Measurements from ENCODE around the gene MEF2C. TPM values are rescaled to one million over a fixed set of nuclear protein-coding genes. Genes with fewer than 3 reads are reported as not detected.

MEF2C gene
- total RNA-seq, 1 experiment from 2014 or later = 1.7 TPM

DNA sequence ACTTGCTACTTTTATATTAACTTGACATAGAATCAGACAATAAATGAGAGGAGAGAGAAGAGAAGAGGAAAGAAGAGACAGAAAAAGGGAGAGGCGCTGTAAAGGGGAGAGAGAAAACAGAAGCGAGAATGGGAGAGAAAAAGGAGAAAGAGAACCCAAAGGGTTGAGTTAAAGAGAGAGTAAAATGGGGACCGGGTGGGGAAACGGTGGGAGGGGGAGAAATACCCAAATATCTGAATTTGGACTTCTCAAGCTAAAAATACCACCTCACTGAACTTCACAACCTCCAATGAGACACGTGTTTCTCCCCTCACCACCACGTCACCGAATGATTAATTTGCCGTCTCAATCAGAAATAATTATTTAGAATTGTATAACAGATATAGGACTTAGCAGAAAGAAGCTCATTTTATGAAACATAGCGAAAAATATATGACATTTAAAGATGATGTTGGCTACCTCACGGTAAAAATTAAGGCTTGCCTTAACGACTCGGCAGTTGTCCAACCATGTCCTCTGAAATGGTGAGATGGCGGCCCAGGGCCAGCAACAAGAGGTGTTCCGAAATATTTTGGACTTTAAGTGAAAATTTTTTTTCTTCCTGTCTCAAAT is 204.1 kb downstream of the MEF2C start (continued):
- TF ChIP-seq, protein P1, sequence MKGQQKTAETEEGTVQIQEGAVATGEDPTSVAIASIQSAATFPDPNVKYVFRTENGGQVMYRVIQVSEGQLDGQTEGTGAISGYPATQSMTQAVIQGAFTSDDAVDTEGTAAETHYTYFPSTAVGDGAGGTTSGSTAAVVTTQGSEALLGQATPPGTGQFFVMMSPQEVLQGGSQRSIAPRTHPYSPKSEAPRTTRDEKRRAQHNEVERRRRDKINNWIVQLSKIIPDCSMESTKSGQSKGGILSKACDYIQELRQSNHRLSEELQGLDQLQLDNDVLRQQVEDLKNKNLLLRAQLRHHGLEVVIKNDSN (CRISPR knock-in tag; IDR thresholded peaks at IDR 0.05) = no peak
- TF ChIP-seq, protein P2, sequence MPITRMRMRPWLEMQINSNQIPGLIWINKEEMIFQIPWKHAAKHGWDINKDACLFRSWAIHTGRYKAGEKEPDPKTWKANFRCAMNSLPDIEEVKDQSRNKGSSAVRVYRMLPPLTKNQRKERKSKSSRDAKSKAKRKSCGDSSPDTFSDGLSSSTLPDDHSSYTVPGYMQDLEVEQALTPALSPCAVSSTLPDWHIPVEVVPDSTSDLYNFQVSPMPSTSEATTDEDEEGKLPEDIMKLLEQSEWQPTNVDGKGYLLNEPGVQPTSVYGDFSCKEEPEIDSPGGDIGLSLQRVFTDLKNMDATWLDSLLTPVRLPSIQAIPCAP (CRISPR knock-in tag; IDR thresholded peaks at IDR 0.05) = no peak
- TF ChIP-seq SP1 (CRISPR knock-in tag; conservative IDR thresholded peaks at IDR 0.05) = no peak
- TF ChIP-seq, protein P3, sequence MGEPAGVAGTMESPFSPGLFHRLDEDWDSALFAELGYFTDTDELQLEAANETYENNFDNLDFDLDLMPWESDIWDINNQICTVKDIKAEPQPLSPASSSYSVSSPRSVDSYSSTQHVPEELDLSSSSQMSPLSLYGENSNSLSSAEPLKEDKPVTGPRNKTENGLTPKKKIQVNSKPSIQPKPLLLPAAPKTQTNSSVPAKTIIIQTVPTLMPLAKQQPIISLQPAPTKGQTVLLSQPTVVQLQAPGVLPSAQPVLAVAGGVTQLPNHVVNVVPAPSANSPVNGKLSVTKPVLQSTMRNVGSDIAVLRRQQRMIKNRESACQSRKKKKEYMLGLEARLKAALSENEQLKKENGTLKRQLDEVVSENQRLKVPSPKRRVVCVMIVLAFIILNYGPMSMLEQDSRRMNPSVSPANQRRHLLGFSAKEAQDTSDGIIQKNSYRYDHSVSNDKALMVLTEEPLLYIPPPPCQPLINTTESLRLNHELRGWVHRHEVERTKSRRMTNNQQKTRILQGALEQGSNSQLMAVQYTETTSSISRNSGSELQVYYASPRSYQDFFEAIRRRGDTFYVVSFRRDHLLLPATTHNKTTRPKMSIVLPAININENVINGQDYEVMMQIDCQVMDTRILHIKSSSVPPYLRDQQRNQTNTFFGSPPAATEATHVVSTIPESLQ (CRISPR knock-in tag; IDR thresholded peaks at IDR 0.05) = no peak
- TF ChIP-seq IRF2 (CRISPR knock-in tag; IDR thresholded peaks at IDR 0.05; ENCODE audit: borderline replicate concordance, low read depth) = no peak
- TF ChIP-seq ZBTB21 (CRISPR knock-in tag; IDR thresholded peaks at IDR 0.05; ENCODE audit: borderline replicate concordance) = no peak
- TF ChIP-seq, protein P4, sequence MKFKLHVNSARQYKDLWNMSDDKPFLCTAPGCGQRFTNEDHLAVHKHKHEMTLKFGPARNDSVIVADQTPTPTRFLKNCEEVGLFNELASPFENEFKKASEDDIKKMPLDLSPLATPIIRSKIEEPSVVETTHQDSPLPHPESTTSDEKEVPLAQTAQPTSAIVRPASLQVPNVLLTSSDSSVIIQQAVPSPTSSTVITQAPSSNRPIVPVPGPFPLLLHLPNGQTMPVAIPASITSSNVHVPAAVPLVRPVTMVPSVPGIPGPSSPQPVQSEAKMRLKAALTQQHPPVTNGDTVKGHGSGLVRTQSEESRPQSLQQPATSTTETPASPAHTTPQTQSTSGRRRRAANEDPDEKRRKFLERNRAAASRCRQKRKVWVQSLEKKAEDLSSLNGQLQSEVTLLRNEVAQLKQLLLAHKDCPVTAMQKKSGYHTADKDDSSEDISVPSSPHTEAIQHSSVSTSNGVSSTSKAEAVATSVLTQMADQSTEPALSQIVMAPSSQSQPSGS (CRISPR knock-in tag; IDR thresholded peaks at IDR 0.05; ENCODE audit: borderline replicate concordance, low read depth) = no peak
- TF ChIP-seq, protein P5, sequence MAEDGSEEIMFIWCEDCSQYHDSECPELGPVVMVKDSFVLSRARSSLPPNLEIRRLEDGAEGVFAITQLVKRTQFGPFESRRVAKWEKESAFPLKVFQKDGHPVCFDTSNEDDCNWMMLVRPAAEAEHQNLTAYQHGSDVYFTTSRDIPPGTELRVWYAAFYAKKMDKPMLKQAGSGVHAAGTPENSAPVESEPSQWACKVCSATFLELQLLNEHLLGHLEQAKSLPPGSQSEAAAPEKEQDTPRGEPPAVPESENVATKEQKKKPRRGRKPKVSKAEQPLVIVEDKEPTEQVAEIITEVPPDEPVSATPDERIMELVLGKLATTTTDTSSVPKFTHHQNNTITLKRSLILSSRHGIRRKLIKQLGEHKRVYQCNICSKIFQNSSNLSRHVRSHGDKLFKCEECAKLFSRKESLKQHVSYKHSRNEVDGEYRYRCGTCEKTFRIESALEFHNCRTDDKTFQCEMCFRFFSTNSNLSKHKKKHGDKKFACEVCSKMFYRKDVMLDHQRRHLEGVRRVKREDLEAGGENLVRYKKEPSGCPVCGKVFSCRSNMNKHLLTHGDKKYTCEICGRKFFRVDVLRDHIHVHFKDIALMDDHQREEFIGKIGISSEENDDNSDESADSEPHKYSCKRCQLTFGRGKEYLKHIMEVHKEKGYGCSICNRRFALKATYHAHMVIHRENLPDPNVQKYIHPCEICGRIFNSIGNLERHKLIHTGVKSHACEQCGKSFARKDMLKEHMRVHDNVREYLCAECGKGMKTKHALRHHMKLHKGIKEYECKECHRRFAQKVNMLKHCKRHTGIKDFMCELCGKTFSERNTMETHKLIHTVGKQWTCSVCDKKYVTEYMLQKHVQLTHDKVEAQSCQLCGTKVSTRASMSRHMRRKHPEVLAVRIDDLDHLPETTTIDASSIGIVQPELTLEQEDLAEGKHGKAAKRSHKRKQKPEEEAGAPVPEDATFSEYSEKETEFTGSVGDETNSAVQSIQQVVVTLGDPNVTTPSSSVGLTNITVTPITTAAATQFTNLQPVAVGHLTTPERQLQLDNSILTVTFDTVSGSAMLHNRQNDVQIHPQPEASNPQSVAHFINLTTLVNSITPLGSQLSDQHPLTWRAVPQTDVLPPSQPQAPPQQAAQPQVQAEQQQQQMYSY (CRISPR knock-in tag; IDR thresholded peaks at IDR 0.05) = no peak
- TF ChIP-seq JUN (CRISPR knock-in tag; IDR thresholded peaks at IDR 0.05) = no peak

DNA sequence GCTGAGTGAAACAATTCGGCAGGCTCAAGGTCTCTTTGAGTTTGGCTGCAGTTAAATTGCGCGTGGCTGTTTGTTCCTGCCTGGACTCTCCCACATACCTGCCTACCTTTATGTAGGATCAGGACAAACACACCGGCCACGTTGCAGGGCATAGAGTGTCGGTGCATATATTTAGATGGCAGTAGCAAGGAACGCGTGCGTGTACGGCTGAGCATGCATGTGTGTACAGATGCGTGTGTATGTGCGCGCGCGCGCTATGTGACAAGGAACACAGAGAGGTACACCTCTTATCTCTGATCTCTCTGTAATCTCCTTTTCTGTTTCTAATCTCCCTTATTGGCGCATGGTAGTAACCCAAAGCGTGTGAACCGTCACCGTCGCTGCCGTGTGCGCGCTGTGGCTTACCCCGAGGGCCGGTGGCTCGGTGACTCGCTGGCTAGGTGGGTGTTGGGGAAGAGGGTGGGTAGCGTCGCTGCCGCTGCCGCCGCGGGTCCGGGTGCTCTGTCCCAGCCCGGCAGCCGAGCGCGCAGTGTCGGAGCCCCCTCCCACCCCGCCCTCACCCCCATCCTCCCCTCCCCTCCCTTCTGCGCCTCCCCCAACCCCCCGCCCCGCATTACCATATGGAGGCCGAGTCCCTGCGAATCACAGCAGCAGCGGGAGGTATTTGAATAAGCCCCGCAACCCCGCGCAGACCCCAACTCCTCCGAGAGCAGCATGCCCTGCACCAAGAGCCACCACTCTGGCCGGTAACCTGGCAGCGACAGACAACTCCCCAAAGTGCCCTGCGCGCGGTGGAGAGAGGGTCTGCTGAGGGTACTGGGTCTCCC is 204.8 kb downstream of the MEF2C start:
- peak overlapping the region; percentile 60 for H3K4me3 Mint-ChIP-seq
- CTCF ChIA-PET = interaction anchor here (1.0 kb wide), 1 partner anchor 13 kb away, joined by 4 read pairs; no protein-coding TSS in a partner anchor
- peaks cover 98% of the 10 kb centered on the region for H3K27me3 Mint-ChIP-seq (ENCODE audit: low read depth)
- no peak overlapping the region for H3K27ac Mint-ChIP-seq
- peaks cover 50% of the 10 kb centered on the region for H3K4me1 Mint-ChIP-seq
- POLR2A ChIA-PET = no interaction called here
- H3K36me3 Mint-ChIP-seq = no peaks in the 10 kb centered on the region
- H3K9me3 Mint-ChIP-seq = no peaks in the 10 kb centered on the region
- peak; percentile 63 for DNase-seq (ENCODE audit: low spot score)
- TF ChIP-seq, protein P6, sequence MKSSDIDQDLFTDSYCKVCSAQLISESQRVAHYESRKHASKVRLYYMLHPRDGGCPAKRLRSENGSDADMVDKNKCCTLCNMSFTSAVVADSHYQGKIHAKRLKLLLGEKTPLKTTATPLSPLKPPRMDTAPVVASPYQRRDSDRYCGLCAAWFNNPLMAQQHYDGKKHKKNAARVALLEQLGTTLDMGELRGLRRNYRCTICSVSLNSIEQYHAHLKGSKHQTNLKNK (CRISPR knock-in tag; IDR thresholded peaks at IDR 0.05) = no peak
- no peak for ATAC-seq

DNA sequence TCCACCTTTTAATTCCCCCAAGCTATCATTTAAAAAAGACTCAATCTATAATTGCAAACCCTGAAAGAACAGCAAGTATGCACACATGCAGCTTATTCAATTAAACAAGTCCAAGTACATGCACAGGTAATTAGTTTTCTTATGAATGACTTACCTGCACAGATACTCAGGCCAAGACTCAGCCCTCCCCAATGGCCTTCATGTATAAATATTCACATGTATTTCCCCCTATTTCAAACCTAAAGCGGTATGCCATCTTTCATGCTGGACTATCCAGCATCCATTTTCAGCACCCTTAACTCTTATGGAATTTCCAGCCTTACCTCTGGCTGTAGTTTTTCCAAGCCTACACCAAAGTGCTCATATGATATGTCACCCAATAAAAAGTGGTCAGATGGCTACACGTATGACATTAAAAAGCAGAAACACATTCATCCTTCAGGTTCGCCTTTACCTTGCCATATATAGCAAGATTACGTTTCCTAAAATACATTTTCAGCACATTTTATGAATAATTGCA is 205.5 kb downstream of the MEF2C start:
- ATAC-seq (no peak), DNase-seq (ENCODE audit: low spot score) (no peak)
- Mint-ChIP-seq H3K4me1 (peaks cover 51% of the 10 kb centered on the region), H3K9me3 (no peaks in the 10 kb centered on the region), H3K27me3 (ENCODE audit: low read depth) (peaks cover 98% of the 10 kb centered on the region), H3K27ac (no peak overlapping the region), H3K36me3 (no peaks in the 10 kb centered on the region), H3K4me3 (peak overlapping the region; percentile 60)
- ChIA-PET CTCF (no interaction called here), POLR2A (no interaction called here)
- TF ChIP-seq IRF2 (CRISPR knock-in tag; IDR thresholded peaks at IDR 0.05; ENCODE audit: borderline replicate concordance, low read depth) (no peak), ZNF263 (CRISPR knock-in tag; IDR thresholded peaks at IDR 0.05; ENCODE audit: low read depth) (no peak), FOXK1 (CRISPR knock-in tag; IDR thresholded peaks at IDR 0.05) (no peak), FOXJ3 (CRISPR knock-in tag; IDR thresholded peaks at IDR 0.05; ENCODE audit: borderline replicate concordance) (no peak)
- TF ChIP-seq, protein P7, sequence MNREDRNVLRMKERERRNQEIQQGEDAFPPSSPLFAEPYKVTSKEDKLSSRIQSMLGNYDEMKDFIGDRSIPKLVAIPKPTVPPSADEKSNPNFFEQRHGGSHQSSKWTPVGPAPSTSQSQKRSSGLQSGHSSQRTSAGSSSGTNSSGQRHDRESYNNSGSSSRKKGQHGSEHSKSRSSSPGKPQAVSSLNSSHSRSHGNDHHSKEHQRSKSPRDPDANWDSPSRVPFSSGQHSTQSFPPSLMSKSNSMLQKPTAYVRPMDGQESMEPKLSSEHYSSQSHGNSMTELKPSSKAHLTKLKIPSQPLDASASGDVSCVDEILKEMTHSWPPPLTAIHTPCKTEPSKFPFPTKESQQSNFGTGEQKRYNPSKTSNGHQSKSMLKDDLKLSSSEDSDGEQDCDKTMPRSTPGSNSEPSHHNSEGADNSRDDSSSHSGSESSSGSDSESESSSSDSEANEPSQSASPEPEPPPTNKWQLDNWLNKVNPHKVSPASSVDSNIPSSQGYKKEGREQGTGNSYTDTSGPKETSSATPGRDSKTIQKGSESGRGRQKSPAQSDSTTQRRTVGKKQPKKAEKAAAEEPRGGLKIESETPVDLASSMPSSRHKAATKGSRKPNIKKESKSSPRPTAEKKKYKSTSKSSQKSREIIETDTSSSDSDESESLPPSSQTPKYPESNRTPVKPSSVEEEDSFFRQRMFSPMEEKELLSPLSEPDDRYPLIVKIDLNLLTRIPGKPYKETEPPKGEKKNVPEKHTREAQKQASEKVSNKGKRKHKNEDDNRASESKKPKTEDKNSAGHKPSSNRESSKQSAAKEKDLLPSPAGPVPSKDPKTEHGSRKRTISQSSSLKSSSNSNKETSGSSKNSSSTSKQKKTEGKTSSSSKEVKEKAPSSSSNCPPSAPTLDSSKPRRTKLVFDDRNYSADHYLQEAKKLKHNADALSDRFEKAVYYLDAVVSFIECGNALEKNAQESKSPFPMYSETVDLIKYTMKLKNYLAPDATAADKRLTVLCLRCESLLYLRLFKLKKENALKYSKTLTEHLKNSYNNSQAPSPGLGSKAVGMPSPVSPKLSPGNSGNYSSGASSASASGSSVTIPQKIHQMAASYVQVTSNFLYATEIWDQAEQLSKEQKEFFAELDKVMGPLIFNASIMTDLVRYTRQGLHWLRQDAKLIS (CRISPR knock-in tag; IDR thresholded peaks at IDR 0.05; ENCODE audit: borderline replicate concordance) = no peak
- TF ChIP-seq, protein P8, sequence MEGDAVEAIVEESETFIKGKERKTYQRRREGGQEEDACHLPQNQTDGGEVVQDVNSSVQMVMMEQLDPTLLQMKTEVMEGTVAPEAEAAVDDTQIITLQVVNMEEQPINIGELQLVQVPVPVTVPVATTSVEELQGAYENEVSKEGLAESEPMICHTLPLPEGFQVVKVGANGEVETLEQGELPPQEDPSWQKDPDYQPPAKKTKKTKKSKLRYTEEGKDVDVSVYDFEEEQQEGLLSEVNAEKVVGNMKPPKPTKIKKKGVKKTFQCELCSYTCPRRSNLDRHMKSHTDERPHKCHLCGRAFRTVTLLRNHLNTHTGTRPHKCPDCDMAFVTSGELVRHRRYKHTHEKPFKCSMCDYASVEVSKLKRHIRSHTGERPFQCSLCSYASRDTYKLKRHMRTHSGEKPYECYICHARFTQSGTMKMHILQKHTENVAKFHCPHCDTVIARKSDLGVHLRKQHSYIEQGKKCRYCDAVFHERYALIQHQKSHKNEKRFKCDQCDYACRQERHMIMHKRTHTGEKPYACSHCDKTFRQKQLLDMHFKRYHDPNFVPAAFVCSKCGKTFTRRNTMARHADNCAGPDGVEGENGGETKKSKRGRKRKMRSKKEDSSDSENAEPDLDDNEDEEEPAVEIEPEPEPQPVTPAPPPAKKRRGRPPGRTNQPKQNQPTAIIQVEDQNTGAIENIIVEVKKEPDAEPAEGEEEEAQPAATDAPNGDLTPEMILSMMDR (IDR thresholded peaks at IDR 0.05) = no peak
